K562 (cell line): ENCODE measurements around the gene ARPP21. TPM values are rescaled to one million over a fixed set of nuclear protein-coding genes. Genes with fewer than 3 reads are reported as not detected.

Source experiments
- ATAC-seq: fragments of 200-7000 bp; cut with Tn5 transposase; 3 replicates; pipeline ENCODE4 v1.9.1; 2020; ENCODE audit warnings: moderate library complexity
- BruUV-seq: library from RNA; stranded (reverse); fragments of 400-500 nt; replicated peaks from 2 replicates; lab custom pipeline; 2021; lab: Mats Ljungman, UMichigan
- CTCF ChIA-PET: fragments of 300-600 bp; formaldehyde crosslinking; extraction: SDS; loops from one replicate; lab custom pipeline; 2021; ENCODE audit warnings: low intra/inter-chr PET ratio; lab: Yijun Ruan, JAX
- POLR2A ChIA-PET: fragments of 300-600, 350-650 bp; sonication (Branson Sonifier 250); formaldehyde crosslinking; extraction: SDS; loops from one replicate; lab custom pipeline; 2021; ENCODE audit warnings: antibody characterized with exemption, inconsistent platforms; lab: Yijun Ruan, JAX
- DNase-seq, 4 experiments: peaks; one replicate each; pipeline versions ENCODE4 v3.0.0 to v3.0.0-alpha.2; 2011 to 2018; ENCODE audit warnings: low spot score in 3 of 4, mixed read lengths in 3 of 4; ENCODE audit errors: extremely low read depth in 1 of 4
- FAIRE-seq: peaks from 2 replicates; lab custom pipeline; 2011; peaks lifted over from hg19 to GRCh38; lab: Jason Lieb, UNC
- H2AFZ ChIP-seq: 2 replicates; pipeline ENCODE4 v1.6.0; 2011; ENCODE audit warnings: low read depth, low read length, control low read depth, inconsistent platforms
- H3K27ac ChIP-seq: fragments of 200-600 bp; 3 replicates; pipeline ENCODE4 v1.8.0; 2011; ENCODE audit warnings: low read depth, mild to moderate bottlenecking, control low read depth, inconsistent platforms, low read length, moderate library complexity, mixed read lengths; ENCODE audit errors: extremely low read depth
- H3K27me3 ChIP-seq, 2 experiments: fragments of 300-600 bp in 1 of 2; 2 replicates in 1 of 2; 3 replicates in 1 of 2; pipeline versions ENCODE4 v1.6.0 to v1.8.0; 2011; ENCODE audit warnings: inconsistent platforms in 2 of 2, low read length in 2 of 2, mild to moderate bottlenecking in 1 of 2, mixed read lengths in 1 of 2, moderate library complexity in 1 of 2; ENCODE audit not compliant: control insufficient read depth in 2 of 2, insufficient read depth in 2 of 2
- H3K36me3 ChIP-seq: fragments of 300-600 bp; 3 replicates; pipeline ENCODE4 v1.8.0; 2011; ENCODE audit warnings: mild to moderate bottlenecking, low read length, inconsistent platforms; ENCODE audit not compliant: control insufficient read depth, insufficient read depth
- H3K4me1 ChIP-seq, 2 experiments: fragments of 200-600 bp in 1 of 2; replicated peaks in 1 of 2; 2 replicates in 1 of 2; 3 replicates in 1 of 2; pipeline versions ENCODE4 v1.5.1 to v1.8.0; 2011; ENCODE audit warnings: inconsistent platforms in 2 of 2, low read length in 2 of 2, mild to moderate bottlenecking in 1 of 2, mixed read lengths in 1 of 2, moderate library complexity in 1 of 2; ENCODE audit not compliant: control insufficient read depth in 2 of 2, insufficient read depth in 2 of 2
- H3K4me2 ChIP-seq: 2 replicates; pipeline ENCODE4 v1.6.1; 2011; ENCODE audit warnings: low read length, control low read depth, inconsistent platforms, mixed read lengths; ENCODE audit not compliant: insufficient read depth
- H3K4me3 ChIP-seq: fragments of 200-600 bp; sonication (generic), shearing (Covaris generic); 2 replicates; pipeline ENCODE4 v1.5.1; 2016; ENCODE audit warnings: control low read depth, inconsistent platforms
- H3K79me2 ChIP-seq: fragments of 200-600 bp; 3 replicates; pipeline ENCODE4 v1.8.0; 2011; ENCODE audit warnings: low read length, inconsistent platforms; ENCODE audit not compliant: control insufficient read depth, insufficient read depth
- H3K9ac ChIP-seq, 2 experiments: 2 replicates each; pipeline versions ENCODE4 v1.6.0 to v1.6.1; 2011; ENCODE audit warnings: low read depth in 2 of 2, low read length in 2 of 2, control low read depth in 1 of 2, inconsistent platforms in 1 of 2, mild to moderate bottlenecking in 1 of 2, mixed read lengths in 1 of 2; ENCODE audit not compliant: insufficient read depth in 1 of 2
- H3K9me1 ChIP-seq: one replicate; pipeline ENCODE4 v1.6.0; 2011; ENCODE audit warnings: inconsistent platforms, mild to moderate bottlenecking, low read length, moderate library complexity; ENCODE audit not compliant: control insufficient read depth, insufficient read depth
- H3K9me3 ChIP-seq: replicated peaks from 2 replicates; pipeline ENCODE4 v1.5.1; 2011; ENCODE audit warnings: low read depth, low read length, inconsistent platforms; ENCODE audit not compliant: control insufficient read depth, insufficient read depth
- H4K20me1 ChIP-seq: replicated peaks from 2 replicates; pipeline ENCODE4 v1.6.1; 2011; ENCODE audit warnings: low read length, inconsistent platforms, mixed read lengths; ENCODE audit not compliant: control insufficient read depth, insufficient read depth
- AFF4 ChIP-seq: sonication (generic); formaldehyde crosslinking; IDR thresholded peaks from 2 replicates; pipeline ENCODE4 v1.8.0; 2023; ENCODE audit warnings: mild to moderate bottlenecking, missing genetic modification reagents
- GABPB2 ChIP-seq: fragments of 250-450 bp; sonication (Bioruptor Pico); conservative IDR thresholded peaks from 2 replicates; pipeline ENCODE4 v1.5.1; 2021; ENCODE audit warnings: mild to moderate bottlenecking
- HDAC2 ChIP-seq: fragments of 450-650 bp; IDR thresholded peaks from 2 replicates; pipeline ENCODE4 v1.6.1; 2016; ENCODE audit warnings: mild to moderate bottlenecking
- WGBS: fragments of 100-300 bp; shearing (Covaris generic); methylation state at CpG from one replicate; pipeline ENCODE4 v1.1.6; 2016; ENCODE audit warnings: low coverage, mixed read lengths; ENCODE audit not compliant: insufficient coverage; ENCODE audit errors: missing lambda C conversion rate; 5-methylcytosine and 5-hydroxymethylcytosine counted together
- in situ Hi-C: fragments of 300-500 bp; cut with MboI; formaldehyde crosslinking; loops from 4 replicates; pipeline ENCODE4 v1.15.0; 2018; ENCODE audit warnings: inconsistent platforms, mixed read lengths
- intact Hi-C: fragments of 100-400 bp; cut with micrococcal nuclease; formaldehyde crosslinking; loops from 2 replicates; pipeline ENCODE4 v1.14.2; 2022
- polyA plus RNA-seq, 8 experiments: library from polyadenylated mRNA; depleted of rRNA in 4 of 8; stranded (reverse) in 5 of 8; unstranded in 3 of 8; fragments of >200 nt; fragmentation: Nextera tagmentation in 2 of 8; fragmentation: Illumina TruSeq in 1 of 8; extraction: Ambion mirVana in 2 of 8; extraction: Trizol in 1 of 8; gene quantifications; 2 replicates each; pipeline versions ENCODE4 v1.2.1 to v1.2.3, GENCODE V29; 2011 to 2014; ENCODE audit warnings: inconsistent platforms in 1 of 8, missing spikeins in 1 of 8
- total RNA-seq, 7 experiments: library from RNA; depleted of rRNA in 6 of 7; stranded (reverse); fragments of >200 nt in 6 of 7; fragmentation: Illumina TruSeq in 2 of 7; extraction: Trizol in 2 of 7; gene quantifications; 2 replicates each; pipeline versions ENCODE4 v1.2.1 to v1.2.3, GENCODE V29; 2011 to 2021; ENCODE audit warnings: low replicate concordance in 1 of 7

ARPP21 gene
- total and polyA plus RNA-seq, 9 of the 15 experiments (the other 6 are each of a cell fraction or from before 2014, with no cell fraction given): not detected

GRCh38 chr3:35685153-35685552 is 45.8 kb downstream of the ARPP21 start:
- ChIA-PET POLR2A (no interaction called here), CTCF (no interaction called here)
- Histone ChIP-seq H2AFZ (no peak overlapping the region), H3K4me1 (no peaks in the 10 kb centered on the region), H3K27me3 (no peaks in the 10 kb centered on the region), H4K20me1 (no peaks in the 10 kb centered on the region), H3K36me3 (no peaks in the 10 kb centered on the region), H3K4me2 (no peak overlapping the region), H3K4me3 (no peak overlapping the region), H3K9ac (no peak overlapping the region), H3K9me3 (no peaks in the 10 kb centered on the region), H3K79me2 (no peaks in the 10 kb centered on the region), H3K27ac (no peak overlapping the region), H3K9me1 (no peaks in the 10 kb centered on the region)
- no TSS peak for BruUV-seq
- DNase-seq: no peak
- ATAC-seq: no peak
- intact Hi-C loops: no loop called here
- WGBS: 0% methylated on average over 3 of the region's 3 CpGs
- TF ChIP-seq HDAC2 (no peak), GABPB2 (CRISPR knock-in tag) (no peak), AFF4 (CRISPR knock-in tag) (no peak)
- no peak for FAIRE-seq
- in situ Hi-C loops: no loop called here
